Left ventricle myocardium inferior (tissue), 1 donor: ENCODE data around the gene MN1. TPM values are rescaled to one million over a fixed set of nuclear protein-coding genes. Genes with fewer than 3 reads are reported as not detected.
A peak's percentile ranks its signal among the peaks of the same experiment; 100 is the strongest.

Source experiments
- DNase-seq: peaks from one replicate; pipeline ENCODE4 v3.0.0-alpha.2; 2020
- H3K27ac ChIP-seq: fragments of 200-600 bp; replicated peaks from 2 replicates; pipeline ENCODE4 v1.8.0; 2021
- H3K27me3 ChIP-seq: fragments of 200-600 bp; 2 replicates; pipeline ENCODE4 v1.8.0; 2021; ENCODE audit warnings: low read depth
- H3K36me3 ChIP-seq: fragments of 200-600 bp; 2 replicates; pipeline ENCODE4 v1.8.0; 2021
- H3K4me1 ChIP-seq: fragments of 200-600 bp; 2 replicates; pipeline ENCODE4 v1.8.0; 2021
- H3K4me3 ChIP-seq: fragments of 200-600 bp; 2 replicates; pipeline ENCODE4 v1.8.0; 2021; ENCODE audit warnings: mild to moderate bottlenecking, moderate library complexity
- H3K9me3 ChIP-seq: fragments of 200-600 bp; replicated peaks from 2 replicates; pipeline ENCODE4 v1.8.0; 2021
- CTCF ChIP-seq: fragments of 200-600 bp; IDR thresholded peaks from 2 replicates; pipeline ENCODE4 v1.8.0; 2021; ENCODE audit warnings: antibody characterized with exemption, mild to moderate bottlenecking, borderline replicate concordance
- intact Hi-C: fragments of 100-400 bp; cut with micrococcal nuclease; formaldehyde crosslinking; loops from one replicate; pipeline ENCODE4 v1.11.0; 2022
- total RNA-seq: library from RNA; stranded (reverse); fragmentation: NEBNext Ultra II Directional; extraction: Animal tissue kit (Norgen Biotek cat#: 25700); gene quantifications from one replicate; pipeline ENCODE4 v1.2.1, GENCODE V29; 2021
- donor health status: DM: no; HTN: yes; CAD: no; lungs with severe emphysema.

The MN1 gene
- total RNA-seq, 1 donor from 2014 or later, result 7.7 TPM

GRCh38 chr22:27751277-27752070 is 50.1 kb downstream of the MN1 start:
- H3K4me3 ChIP-seq, result no peak overlapping the region
- H3K4me1 ChIP-seq, result peaks cover 58% of the 10 kb centered on the region
- TF ChIP-seq CTCF, result no peak
- DNase-seq, result no peak
- no peaks in the 10 kb centered on the region for H3K36me3 ChIP-seq
- intact Hi-C loops, result no loop called here
- H3K9me3 ChIP-seq, result no peaks in the 10 kb centered on the region
- H3K27me3 ChIP-seq, result no peaks in the 10 kb centered on the region
- H3K27ac ChIP-seq, result peak overlapping the region; percentile 72

- Histone ChIP-seq H3K4me3 (no peak overlapping the region), H3K9me3 (no peaks in the 10 kb centered on the region), H3K27me3 (no peaks in the 10 kb centered on the region), H3K27ac (peak overlapping the region; percentile 72), H3K36me3 (no peaks in the 10 kb centered on the region), H3K4me1 (peaks cover 58% of the 10 kb centered on the region)
- intact Hi-C loops, result no loop called here
- no peak for DNase-seq
- no peak for TF ChIP-seq CTCF
These were observed 50.8 kb downstream of the MN1 start for GRCh38 chr22:27750584-27751265.

GRCh38 chr22:27749597-27750225 is 51.8 kb downstream of the MN1 start:
- Histone ChIP-seq H3K27ac (peak overlapping the region; percentile 72), H3K4me1 (peaks cover 54% of the 10 kb centered on the region), H3K36me3 (no peaks in the 10 kb centered on the region), H3K9me3 (no peaks in the 10 kb centered on the region), H3K27me3 (no peaks in the 10 kb centered on the region), H3K4me3 (no peak overlapping the region)
- intact Hi-C loops, result no loop called here
- DNase-seq, result no peak
- no peak for TF ChIP-seq CTCF

GRCh38 chr22:27748751-27749191 is 52.8 kb downstream of the MN1 start:
- no peak for DNase-seq
- Histone ChIP-seq H3K27ac (peak overlapping the region; percentile 72), H3K9me3 (no peaks in the 10 kb centered on the region), H3K27me3 (no peaks in the 10 kb centered on the region), H3K36me3 (no peaks in the 10 kb centered on the region), H3K4me1 (peaks cover 45% of the 10 kb centered on the region), H3K4me3 (no peak overlapping the region)
- intact Hi-C loops, result no loop called here
- no peak for TF ChIP-seq CTCF

GRCh38 chr22:27748349-27748748 is 53.2 kb downstream of the MN1 start:
- Histone ChIP-seq H3K4me1 (peaks cover 41% of the 10 kb centered on the region), H3K36me3 (no peaks in the 10 kb centered on the region), H3K27me3 (no peaks in the 10 kb centered on the region), H3K4me3 (no peak overlapping the region), H3K27ac (peak overlapping the region; percentile 72), H3K9me3 (no peaks in the 10 kb centered on the region)
- intact Hi-C loops, result no loop called here
- no peak for DNase-seq
- TF ChIP-seq CTCF, result no peak
